ENCODE data around the gene DNAH1.

The DNAH1 gene

DNA sequence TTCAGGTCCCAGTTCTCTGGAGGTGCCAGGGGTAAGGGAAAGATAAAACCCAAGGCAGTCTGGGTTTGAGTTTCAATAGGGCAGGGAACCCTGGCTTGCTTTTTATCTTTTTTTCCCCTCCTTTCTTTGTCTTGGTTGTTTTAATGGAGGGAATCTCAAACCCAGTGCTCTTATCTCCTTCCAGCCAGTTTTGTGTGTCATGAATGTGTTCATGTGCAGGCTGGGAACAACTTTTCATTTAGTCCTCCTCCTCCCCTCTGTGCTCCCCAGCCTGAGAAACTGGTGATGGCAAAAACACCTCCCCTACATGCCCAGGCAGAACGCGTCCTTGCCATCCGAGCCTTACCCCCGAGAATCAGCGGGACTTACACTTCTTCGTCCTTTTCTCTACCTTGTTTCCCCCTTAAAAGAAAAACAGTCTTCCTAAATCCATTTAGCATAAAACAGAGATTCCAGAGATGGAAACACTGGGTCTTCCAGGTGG, 117.9 kb downstream of the DNAH1 start:
- H3K4me1 ChIP-seq (ENCODE audit: insufficient read depth, poor library complexity, severe bottlenecking), result peaks cover 5% of the 10 kb centered on the region
- ATAC-seq (ENCODE audit: low read depth) (no peak), DNase-seq (ENCODE audit: low spot score) (no peak)
- H3K9me3 ChIP-seq (ENCODE audit: severe bottlenecking), result no peaks in the 10 kb centered on the region
- no peaks in the 10 kb centered on the region for H3K27me3 ChIP-seq (ENCODE audit: insufficient read depth, poor library complexity, severe bottlenecking)
- TF ChIP-seq, protein P1, sequence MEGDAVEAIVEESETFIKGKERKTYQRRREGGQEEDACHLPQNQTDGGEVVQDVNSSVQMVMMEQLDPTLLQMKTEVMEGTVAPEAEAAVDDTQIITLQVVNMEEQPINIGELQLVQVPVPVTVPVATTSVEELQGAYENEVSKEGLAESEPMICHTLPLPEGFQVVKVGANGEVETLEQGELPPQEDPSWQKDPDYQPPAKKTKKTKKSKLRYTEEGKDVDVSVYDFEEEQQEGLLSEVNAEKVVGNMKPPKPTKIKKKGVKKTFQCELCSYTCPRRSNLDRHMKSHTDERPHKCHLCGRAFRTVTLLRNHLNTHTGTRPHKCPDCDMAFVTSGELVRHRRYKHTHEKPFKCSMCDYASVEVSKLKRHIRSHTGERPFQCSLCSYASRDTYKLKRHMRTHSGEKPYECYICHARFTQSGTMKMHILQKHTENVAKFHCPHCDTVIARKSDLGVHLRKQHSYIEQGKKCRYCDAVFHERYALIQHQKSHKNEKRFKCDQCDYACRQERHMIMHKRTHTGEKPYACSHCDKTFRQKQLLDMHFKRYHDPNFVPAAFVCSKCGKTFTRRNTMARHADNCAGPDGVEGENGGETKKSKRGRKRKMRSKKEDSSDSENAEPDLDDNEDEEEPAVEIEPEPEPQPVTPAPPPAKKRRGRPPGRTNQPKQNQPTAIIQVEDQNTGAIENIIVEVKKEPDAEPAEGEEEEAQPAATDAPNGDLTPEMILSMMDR (IDR thresholded peaks at IDR 0.05; ENCODE audit: poor library complexity, severe bottlenecking), result no peak
- no peak overlapping the region for H3K27ac ChIP-seq (ENCODE audit: poor library complexity, severe bottlenecking)
- no peak overlapping the region for H3K4me3 ChIP-seq (ENCODE audit: severe bottlenecking)
- no peaks in the 10 kb centered on the region for H3K36me3 ChIP-seq (ENCODE audit: low read depth)

DNA sequence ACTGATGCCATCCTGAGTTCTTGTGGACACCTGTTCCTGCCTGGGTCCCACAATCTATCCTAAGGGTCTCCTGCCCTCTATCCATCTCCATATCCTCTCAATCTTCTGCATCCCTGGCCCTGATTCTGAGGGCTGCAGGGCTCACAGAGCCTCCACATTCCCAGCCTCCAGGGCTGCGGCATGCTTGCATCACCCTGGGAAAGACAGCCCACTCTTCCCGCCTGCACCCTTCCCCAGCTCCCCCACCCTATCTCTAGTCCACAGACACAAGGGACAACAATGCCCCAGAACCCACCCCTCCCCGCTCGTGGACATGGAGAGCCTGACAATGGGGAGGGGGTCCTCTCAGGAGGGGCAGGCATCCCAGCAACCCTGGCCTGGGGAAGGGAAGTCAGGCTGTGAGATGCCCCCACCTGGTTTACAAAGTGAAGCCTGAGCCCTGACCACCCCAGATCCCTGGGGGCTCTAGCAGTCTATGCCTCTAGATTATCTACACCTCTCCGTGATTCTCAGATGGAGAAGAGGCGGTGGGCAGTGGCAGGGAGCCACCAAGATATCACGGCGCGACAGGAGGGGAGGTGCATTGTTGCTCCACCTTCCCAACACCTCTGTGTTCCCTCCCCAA, 118.5 kb downstream of the DNAH1 start:
- H3K36me3 ChIP-seq (ENCODE audit: low read depth), result no peaks in the 10 kb centered on the region
- H3K4me1 ChIP-seq (ENCODE audit: insufficient read depth, poor library complexity, severe bottlenecking), result peaks cover 5% of the 10 kb centered on the region
- no peak overlapping the region for H3K27ac ChIP-seq (ENCODE audit: poor library complexity, severe bottlenecking)
- no peak for DNase-seq (ENCODE audit: low spot score)
- TF ChIP-seq, protein P1 (IDR thresholded peaks at IDR 0.05; ENCODE audit: poor library complexity, severe bottlenecking), result no peak
- H3K27me3 ChIP-seq (ENCODE audit: insufficient read depth, poor library complexity, severe bottlenecking), result no peaks in the 10 kb centered on the region
- H3K9me3 ChIP-seq (ENCODE audit: severe bottlenecking), result no peaks in the 10 kb centered on the region
- no peak overlapping the region for H3K4me3 ChIP-seq (ENCODE audit: severe bottlenecking)
- ATAC-seq (ENCODE audit: low read depth), result no peak

DNA sequence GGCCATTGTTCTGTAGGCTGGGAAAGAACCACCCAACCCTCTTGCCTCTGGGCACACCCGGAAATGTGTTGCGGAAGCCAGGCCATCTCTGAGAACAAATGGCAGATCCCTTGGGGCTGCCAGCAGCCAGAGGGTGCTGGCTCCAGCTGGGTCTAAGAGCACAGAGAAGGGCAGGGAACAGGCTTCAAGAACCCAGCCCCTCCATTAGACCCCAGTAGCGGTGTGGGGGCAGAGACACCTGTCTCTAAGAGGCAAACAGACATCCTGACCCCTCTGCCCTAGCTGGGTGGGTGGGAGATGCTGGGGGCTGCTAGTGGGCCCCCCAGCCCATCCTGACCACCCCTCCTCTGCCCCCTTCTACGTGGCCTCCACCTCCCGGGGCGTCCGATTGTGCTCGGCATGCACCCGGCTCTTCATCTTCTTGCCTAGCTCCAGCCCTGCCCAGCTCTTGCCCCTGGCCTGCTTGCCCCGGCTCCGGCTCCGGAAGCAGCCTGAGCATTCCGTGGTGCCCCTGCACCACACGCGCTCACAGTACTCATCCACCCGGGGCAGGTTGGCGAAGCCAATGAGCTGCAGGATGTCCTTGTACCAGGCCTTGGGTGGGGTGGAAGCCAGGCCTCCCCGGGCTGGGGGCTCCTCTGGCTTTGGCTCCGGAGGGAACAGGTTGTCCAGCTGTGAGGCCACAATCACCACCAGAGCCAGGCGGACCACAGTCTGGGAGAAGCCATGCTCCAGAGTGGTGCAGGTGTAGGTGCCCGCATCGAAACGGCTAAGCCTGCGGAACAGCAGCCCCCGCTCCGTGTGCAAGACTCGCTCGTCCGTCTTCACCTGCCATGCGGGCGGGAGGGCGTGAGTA, 119.4 kb downstream of the DNAH1 start:
- Histone ChIP-seq H3K36me3 (ENCODE audit: low read depth) (no peaks in the 10 kb centered on the region), H3K9me3 (ENCODE audit: severe bottlenecking) (no peaks in the 10 kb centered on the region), H3K27ac (ENCODE audit: poor library complexity, severe bottlenecking) (no peak overlapping the region), H3K4me1 (ENCODE audit: insufficient read depth, poor library complexity, severe bottlenecking) (peaks cover 5% of the 10 kb centered on the region), H3K27me3 (ENCODE audit: insufficient read depth, poor library complexity, severe bottlenecking) (no peaks in the 10 kb centered on the region), H3K4me3 (ENCODE audit: severe bottlenecking) (no peak overlapping the region)
- DNase-seq (ENCODE audit: low spot score) (no peak), ATAC-seq (ENCODE audit: low read depth) (no peak)
- TF ChIP-seq, protein P1 (IDR thresholded peaks at IDR 0.05; ENCODE audit: poor library complexity, severe bottlenecking), result no peak

DNA sequence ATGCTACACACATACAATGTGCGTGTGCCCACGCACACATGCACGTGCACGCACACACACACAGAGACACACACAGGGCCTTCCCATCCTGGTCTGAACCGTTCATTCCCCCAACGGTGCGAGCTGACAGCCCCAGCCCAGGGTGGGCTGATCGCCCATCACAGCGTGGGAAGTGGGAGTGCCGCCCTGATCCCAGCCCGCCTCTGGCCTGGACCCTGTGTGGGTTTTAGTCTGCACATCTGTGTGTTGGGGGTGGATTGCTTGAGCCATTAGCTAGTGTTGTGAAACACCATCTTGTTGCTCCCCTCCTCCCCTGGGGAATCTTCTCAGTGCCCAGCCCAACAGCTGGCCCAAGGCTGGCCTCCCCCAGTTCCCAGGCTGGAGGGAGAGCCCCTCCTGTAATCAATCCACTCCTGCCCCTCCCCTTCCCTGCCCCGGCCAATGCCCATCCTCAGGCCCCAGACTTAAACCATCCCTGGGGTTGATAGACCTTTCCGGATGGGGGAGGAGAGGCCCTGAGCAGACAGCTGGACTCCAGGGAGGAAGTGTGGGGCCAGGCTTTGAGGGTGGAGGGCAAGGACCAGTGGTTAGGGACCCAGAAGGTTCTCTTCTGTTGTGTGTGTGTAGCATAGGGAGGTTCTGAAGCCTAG, 120.5 kb downstream of the DNAH1 start:
- Histone ChIP-seq H3K36me3 (ENCODE audit: low read depth) (no peaks in the 10 kb centered on the region), H3K4me3 (ENCODE audit: severe bottlenecking) (no peak overlapping the region), H3K4me1 (ENCODE audit: insufficient read depth, poor library complexity, severe bottlenecking) (peaks cover 5% of the 10 kb centered on the region), H3K27me3 (ENCODE audit: insufficient read depth, poor library complexity, severe bottlenecking) (no peaks in the 10 kb centered on the region), H3K27ac (ENCODE audit: poor library complexity, severe bottlenecking) (no peak overlapping the region), H3K9me3 (ENCODE audit: severe bottlenecking) (no peaks in the 10 kb centered on the region)
- TF ChIP-seq, protein P1 (IDR thresholded peaks at IDR 0.05; ENCODE audit: poor library complexity, severe bottlenecking), result no peak
- ATAC-seq (ENCODE audit: low read depth), result no peak
- DNase-seq (ENCODE audit: low spot score), result no peak

All from RWPE2 (cell line).